CD4-positive, alpha-beta T cell treated with Interleukin-6 at 100 ng/mL for 8 hours (primary cell): ENCODE measurements around the gene MAPK8.

Experiments used
- DNase-seq: peaks from one replicate; pipeline ENCODE4 v3.0.0-alpha.2; 2020; ENCODE audit warnings: mixed read lengths, low spot score

MAPK8 gene

DNA sequence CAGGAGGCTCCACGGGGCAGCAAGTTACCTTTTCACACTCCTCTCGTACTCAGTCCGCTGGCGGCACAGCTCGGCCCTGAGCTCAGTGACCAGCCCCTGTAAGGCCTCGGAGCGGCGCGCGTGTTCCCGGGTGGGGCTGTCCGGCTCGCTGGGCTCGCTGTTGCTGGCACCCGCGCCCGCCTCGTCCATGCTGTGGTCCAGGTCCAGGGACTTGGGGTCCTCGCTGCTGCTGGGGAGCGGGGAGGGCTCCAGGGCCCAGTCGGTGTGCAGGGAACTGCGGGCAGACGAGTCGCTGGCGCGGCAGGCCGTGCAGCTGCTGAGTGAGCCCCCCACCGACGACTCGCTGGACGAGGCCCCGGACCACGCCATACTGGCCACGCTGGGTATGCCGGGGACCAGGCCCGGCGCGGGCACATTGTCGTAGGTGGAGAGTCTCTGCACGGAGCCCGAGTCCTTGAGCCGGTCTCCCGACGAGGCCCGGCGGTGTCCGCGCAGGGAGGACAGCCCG is 143.8 kb downstream of the MAPK8 start:
- no peak for DNase-seq

DNA sequence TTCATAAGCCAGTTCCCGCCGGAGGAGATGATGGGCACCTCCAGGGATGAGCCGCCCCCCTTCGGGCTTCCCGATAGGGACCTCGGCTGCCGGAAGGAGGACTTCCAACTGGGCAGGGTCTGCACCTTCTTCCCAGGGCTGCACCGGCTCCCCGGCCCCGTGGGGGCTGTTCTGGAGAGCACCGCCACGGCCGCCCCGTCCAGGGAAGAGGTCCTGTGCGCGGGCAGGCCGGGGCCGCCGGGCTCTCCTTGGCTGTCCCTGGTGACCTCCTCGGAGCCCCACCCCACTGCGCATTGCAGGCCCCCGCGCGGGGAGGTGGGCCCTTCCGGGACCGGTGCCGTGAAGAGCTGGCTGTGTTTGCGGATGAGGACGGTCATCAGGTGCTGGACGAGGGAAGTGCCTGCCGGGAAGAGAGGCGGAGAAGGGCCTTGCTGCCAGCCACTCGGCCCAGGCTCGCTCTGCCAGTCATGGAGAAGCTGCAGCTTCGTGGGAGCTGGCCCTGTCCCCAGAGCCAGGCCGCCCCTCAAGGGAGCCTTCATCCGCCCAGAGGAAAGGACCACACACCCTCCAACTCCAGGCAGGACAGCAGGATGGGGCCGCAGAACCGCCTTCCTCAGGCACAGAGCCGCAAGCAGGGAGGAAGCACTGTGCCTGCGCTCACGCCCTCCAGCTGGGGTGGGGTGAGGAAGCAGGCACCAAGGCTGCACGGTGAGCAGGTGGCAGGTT is 144.4 kb downstream of the MAPK8 start:
- DNase-seq, result no peak

DNA sequence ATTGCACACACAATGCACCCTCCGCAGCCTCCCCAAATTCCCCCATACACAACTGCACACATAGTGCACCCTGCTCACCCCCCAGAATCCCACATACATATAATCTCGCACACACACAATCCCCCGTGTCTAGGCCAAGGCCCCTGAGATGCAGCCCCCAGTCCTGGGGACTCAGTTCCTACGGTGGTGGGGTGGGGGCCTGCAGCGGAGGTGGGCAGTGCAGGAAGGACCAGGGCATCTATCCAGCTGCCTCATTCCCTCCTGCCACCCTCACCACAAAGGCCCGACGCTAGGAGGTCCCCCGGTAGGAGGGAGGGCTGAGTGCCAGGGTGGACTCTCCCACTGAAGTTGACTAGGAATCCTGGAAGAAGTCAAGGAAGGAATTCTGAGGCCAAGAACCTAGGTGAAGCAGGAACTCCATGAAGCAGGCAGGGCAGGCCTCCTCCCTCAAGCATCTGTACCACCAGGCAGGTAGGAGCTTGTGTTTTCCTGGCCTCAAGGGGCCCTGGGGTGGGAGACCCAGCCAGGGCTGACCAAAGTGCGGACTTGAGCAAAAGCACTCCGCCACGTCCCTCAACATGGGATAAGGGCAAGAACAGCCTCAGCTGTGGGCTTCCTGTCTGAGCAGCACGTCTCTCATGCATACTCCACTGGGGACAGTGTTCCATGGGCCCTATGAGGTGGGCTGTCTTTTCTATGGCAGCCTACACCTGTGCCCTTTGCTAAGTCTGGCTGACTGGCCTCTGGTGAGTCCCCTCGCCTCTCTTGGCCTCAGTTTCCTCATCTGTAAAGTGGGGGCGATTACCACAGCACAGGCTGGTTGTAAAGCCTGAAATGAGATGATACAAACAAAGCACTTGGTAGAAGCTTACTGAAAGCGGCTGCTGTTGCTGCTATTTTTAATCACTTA is 145.7 kb downstream of the MAPK8 start:
- no peak for DNase-seq

DNA sequence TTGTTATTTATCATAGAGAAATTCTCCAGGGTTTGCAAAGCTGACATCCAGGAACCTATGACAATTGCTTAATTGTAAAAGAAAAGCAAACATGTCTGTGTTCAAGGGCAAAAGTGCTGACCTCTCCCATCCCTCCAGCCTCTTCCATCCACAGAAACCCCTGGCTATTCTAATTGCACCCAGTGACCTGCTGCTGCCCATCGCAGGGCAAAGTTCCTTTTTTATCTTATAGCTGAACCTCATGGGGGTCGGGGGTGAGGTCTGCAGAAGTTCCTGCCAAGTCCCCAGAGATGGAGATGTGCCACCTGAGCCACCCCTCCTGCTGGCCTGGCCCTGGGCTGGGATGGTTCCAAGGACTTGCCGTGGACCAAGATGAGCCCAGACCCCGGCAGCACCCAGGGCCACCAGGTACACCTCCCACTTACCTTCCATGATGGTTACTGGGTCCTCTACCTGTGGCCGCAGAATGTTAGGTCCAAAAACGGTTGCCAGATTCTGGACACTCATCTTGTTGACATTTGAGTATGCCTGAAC is 146.5 kb downstream of the MAPK8 start:
- DNase-seq, result no peak

DNA sequence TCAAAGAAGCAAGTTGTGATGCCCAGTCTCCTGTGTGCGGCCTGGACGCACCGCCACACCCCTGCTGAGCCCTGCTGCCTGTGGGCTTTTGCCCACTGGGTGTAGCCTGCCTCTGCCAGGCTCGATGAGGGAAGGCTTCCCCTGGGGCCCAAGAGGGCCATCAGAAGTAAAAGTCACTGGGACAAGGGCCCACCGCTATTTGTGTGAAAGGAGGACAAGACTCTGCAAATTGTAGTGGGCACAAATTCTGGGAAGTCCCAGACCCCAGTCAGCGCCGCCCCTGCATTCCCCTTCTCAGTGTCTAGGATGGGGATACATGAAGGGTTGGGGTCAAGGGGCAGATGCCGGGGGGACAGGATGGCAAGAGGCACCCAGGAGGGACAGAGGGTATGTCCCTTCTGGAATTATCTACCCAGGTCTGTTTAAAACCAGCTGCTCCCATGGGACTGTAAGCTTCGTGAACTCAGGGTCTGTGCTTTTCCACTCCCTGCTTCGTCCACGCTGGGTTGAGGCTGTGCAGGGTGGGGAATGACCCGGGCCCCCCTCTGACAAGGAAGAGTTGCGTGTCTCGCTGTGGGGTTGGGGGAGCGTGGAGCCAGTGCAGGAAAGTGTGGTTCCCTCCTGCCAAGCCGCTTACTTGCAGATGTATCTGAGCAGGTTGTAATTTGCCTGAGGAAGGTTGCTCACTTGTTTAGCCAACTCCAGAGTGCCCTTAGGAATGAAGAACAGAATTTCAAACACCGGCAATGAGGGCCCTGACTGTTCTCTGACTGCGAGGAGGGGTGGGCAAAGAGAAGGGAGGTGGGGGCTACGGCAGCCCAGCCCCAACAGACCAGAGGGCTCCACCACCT is 147.2 kb downstream of the MAPK8 start:
- no peak for DNase-seq

DNA sequence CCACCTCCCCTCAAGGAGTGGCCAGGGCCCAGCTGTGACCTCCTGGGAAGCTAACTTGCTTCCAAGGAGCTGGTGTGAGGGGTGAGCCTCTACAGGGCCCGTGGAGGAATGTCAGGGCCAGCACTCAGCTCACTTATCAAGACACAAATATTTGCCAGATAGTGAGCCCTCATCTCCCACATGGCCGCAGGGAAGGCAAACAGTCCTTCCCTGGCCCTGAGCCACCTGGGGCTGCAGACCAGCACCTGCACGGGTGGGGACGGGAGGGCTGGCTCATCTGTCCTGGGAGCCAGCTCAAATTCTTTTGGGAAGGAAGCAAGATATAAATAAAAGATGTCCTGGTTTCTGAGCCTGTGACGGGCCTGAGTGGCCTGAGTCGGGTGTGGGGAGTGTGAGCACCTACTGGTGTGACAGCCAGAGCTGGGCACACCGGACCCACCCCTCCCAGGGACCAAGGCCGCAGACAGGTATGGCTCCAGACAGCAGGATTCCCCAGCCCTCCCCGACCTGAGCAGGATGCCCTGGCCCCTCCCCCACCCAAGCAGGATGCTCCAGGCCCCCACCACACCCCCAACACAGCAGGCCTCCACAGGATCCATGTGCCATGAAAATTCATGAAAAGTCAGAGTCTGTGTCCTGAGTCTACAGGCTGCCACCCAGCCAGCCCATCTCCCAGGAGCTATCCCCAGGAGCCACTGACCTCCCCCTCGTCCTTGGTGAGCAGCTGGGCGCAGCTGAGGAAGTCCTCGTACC is 148.0 kb downstream of the MAPK8 start:
- no peak for DNase-seq

DNA sequence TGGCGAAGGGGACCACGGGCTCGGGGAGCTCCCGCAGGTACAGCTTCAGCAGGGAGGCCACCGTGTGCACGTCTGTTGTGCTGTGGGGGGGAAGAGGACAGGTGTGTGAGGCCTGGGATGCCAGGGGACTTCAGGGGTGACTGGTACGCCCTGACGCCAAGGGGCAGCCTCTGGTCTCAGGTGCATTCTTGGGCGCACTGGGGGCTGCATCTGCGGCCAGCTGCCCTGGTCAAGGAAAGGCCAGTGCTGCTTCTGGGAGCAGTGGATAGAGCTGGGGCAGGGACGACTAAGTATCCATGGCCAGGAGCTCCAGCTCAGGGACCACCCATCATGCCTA is 148.5 kb downstream of the MAPK8 start:
- DNase-seq, result no peak

DNA sequence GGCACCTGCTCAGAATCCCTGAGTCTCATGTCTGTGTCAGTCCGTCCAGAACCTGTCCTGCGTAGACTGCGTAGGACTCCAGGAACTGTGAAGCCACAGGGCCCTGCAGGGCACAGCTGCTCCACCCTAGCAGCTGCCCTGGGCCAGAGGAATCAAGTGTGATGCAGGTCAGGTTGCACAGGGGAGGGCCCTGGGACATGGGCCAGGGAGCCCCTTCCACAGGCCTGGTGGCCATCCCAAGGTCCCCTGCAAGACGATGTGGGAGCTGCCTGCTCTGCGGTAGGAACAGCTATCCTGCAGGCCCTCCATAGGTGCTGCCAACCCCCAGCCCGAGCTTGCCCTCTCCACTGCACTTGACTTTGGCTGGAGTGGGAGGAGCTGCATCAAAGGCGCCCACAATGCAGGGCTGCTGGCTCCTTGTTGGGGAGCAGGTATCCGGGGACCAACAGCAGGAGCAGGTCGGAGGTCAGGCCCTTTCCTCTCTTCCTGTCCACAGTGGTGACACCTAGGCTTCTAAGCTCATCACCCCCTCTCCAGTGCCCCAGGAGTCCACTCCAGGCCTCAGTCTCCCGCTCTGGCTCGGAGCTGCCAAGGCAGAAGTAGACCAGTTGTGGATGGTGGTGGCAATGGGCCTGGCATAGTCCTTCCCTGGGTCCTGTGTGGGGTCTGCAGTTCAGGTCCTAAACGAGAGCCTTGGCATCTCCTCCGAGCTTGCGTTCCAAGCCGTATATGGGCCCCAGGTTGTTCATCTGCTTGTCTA is 149.1 kb downstream of the MAPK8 start:
- DNase-seq, result no peak

DNA sequence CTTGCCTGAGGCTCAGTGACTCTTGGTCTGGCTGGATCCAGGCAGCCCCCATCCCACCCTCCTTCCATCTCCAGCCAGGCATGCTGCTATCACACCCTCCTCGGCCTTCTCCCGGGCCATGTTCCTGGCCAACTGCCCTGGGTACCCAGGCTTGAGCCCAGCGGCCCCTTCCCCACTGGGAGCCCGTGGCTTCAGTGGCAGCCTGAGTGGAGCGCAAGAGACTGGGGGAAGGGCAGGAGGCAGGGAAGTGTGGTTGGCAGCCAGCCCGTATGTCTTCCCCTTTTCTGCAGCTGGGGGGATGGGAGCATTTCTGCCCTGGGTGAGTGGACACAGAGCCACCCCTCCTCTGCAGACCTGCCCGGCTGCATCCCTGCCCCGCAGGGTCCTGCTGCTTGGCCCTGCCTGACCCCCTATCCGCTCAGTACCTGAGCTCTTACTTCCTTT is 149.9 kb downstream of the MAPK8 start:
- DNase-seq, result no peak

DNA sequence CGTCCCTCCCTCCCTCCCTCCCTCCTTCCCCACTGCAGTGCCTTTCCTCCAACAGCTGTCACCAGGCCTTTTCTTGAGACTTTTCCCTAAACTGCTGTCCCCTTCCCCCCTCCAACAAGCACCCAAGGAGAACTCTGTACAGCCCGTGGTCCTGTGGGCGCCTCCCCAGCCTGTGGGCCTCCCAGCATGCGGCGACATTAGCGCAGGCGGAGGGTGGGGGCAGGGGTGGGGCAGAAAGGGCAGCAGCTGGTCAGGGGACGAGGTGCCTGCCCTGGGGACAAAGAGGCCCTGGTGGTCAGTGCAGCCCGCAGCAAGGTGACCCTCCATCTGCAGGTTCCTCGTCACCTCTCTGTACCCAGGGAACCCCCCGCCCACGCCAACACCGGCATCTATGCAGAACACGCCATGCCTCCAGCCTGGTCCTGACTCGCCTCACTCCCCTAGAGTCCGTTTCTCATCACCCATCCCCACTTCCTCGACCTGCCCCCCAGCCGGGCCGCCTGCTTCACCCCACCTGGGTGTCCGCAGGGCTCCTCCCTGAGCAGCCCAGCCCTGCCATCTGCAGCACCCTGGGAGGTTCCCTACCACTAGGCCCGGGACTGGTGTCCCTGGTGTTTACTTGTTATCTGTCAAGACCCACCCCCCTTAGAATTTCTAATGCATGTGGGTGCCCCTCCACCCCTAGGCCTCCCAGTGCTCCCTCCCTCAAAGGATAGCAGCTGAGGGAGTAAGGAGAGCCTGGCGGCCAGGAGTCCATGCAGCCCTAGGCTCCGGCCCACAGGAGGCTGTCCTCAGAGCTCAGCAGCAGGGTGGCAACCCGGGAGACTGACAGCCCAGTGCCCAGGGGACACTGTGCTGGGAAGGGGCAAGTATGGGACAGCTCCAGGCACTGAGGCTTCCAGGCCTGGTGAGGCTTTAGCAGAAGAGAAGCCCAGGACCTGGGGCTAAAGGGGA is 150.6 kb downstream of the MAPK8 start:
- DNase-seq, result no peak

DNA sequence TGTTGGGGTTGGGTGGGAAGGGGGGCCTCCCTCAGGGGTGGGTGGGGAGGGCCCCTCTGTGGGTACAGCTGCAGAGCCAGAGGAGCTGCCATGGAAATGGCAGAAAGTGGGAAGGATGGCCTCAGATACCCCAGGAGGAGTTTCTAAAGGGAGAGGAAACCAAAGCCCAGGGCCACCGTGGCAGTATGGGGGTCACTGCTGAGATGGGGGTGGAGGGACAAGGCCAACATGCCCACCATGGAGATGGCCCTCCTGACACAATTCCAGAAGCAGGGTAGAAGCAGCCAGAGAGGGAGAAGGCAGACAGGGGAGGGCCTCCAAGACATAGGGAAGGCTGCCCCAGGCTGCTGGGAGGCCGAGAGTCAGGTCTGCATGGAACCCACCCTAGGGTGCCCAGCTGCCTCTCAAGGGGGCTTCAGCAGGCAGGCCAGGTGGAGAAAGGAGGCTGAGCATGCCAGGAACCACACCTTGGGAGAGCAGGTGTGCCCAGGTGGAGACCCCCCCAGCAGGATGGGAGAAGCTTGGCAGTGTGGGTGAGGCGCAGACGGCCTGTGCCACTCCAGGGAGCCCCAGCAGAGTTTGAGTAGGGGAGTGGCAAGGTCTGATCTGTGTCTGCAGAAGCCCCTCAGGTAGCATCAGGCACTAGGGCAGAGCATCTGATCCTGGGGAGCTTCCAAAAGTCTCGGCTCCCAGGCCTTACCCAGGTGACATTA is 151.6 kb downstream of the MAPK8 start:
- no peak for DNase-seq

DNA sequence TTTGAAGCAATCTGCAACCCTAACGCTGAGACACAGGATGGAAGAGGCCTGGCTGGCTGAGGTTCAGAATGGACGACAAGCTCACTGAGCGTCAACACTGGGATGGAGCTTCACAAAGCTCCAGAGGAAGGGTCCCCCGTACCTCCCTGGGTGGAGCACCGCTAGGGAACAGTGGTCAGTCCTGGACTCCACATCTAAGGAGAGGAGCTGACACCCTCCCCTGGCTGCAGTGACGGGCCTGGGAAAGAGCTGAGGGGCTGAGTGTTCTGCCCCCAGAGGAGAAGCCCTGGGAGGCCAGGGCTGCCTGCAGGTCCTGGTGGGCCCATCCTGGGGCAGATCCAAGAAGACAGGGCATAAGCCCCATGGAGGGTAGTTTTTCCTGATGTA is 152.2 kb downstream of the MAPK8 start:
- no peak for DNase-seq

DNA sequence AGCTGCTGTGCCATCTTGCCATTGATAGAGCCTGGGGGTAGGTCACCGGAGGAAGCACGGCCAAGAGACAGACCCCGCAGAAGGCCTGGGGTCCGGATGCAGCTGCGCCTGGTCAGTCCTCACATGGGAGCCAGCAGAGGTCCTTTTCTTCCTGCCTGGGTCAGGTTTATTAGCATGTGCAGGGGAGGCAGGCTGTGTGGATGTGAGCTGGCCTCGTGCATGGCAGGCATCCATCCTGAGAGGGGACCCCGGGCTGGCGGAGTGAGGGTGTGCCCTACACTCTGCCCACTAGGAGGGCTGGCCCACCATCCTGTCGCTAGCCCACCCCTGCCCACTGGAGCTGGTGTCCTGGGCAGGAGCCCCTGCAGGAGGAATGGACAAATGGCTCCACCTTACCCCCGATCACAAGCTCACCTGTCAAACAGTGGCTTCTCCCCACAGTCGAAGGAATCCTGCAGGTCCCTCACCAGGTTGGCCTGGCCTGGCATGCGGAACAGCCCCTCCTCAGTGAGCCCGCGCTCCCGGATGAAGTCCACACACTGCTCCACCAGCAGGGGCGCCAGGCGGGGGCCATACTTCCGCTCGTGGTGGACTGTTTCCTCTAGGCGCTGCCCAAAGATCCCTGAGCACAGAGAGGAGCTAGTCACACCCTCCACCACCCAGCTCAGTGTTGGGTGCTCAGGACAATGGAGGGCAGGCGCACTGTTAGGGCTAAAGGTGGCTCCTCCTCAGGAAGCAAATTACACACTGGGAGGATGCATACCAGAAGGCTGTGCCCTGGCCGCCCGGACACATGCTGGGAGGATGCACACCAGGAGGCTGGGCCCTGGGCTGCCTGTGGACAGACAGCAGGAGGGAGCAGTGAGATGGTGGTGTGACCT is 153.0 kb downstream of the MAPK8 start:
- DNase-seq, result no peak

DNA sequence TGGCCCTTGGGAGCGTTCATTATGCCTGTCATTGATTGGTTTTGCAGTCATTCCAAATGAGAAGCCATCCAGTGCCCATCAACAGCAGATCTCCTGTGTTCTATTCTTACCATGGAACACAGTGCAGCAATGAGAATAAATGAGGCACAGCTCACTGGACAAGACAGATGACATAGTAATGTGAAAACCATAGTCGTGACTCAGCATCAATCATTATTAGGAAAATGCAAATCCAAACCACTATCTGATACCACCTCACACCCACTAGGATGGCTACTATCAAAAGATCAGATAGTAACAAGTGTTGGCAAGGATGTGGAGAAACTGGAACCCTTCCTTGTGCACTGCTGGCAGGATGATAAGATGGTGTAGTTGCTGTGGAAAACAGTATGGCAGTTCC is 153.7 kb downstream of the MAPK8 start:
- DNase-seq, result no peak

DNA sequence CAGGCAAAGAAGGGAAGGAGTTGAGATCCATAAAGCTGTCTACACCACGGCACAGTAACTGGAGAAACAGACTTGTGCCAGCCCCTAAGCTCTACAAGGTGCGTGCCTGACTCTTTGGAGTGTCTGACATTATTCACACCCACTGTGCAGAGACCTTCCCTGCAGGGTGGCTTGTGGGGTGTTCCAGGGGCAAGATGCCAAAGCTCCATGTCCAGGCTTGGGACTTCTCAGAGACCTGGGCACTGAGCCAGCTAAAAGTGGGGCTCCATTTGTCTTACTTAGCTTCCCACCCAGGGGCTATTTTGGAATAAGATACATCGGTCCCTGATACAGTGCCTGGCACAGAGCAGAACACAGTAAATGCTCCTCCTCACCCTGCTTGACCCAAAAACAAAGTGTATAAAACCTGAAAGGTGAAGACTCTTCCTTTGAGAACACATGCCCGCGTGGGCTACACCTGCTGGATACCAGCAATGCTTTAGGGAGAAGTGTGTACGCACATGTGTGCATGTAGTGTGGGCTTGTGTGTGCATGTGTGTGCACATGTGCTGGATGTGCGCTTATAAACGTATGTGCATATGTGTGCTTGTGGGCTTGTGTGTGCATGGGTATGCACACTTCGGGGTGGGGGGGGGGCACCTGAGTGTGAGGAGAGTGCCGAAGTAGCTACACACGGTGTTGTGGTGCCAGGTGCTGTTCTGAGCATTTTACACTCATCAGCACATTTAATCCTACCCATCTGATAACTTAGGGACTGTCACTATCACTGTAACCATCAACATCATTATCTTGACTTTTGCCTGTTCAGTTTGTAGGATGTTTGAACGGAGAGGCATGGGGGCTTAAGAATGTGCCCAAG is 155.4 kb downstream of the MAPK8 start:
- DNase-seq, result no peak

DNA sequence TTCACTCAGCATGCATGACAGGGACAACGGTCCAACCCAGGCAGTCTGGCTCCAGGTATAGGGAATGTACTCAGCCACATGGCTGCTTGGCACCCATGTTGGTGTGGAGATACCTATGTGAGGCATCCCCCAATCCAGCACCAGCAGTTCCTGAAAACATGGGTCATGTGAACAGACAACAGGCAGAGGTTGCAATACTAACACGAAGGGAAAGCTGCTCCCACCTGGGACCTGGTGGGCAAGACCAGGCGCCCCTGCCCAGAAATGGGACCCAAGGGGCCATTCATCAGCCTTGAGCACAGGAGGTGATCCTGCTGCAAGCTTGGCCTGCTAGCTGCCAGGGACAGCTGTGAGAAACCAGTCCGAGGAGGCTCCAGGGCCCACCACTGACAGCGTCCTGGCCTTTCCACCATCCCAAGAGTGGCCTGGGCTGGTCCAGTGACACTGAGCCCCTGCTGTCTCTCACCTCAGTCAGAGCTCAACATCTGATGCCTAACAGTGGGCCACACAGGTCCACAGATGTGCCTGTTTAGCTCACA is 156.1 kb downstream of the MAPK8 start:
- no peak for DNase-seq
